GM12892 (cell line): ENCODE results near the gene TBL1XR1.

ENCODE experiments used
- POLR2A ChIP-seq: IDR thresholded peaks from 2 replicates; pipeline ENCODE4 v1.6.1; 2011; ENCODE audit warnings: low read depth, low read length, control low read depth
- POLR2AphosphoS5 ChIP-seq: IDR thresholded peaks from 2 replicates; pipeline ENCODE4 v1.6.1; 2011; ENCODE audit warnings: low read depth, low read length, control low read depth

- TF ChIP-seq POLR2AphosphoS5 (no peak), POLR2A (no peak)
These were observed 2.0 kb upstream of the TBL1XR1 start for GRCh38 chr3:177199206-177199760.
